Kidney (tissue), 14 donors: Measurements from ENCODE around the gene CNTN1. TPM values are rescaled to one million over a fixed set of nuclear protein-coding genes. Genes with fewer than 3 reads are reported as not detected.

Experiments used
- DNase-seq, 5 donors: peaks; one replicate each; pipeline ENCODE4 v3.0.0-alpha.2; 2013 to 2020
- FAIRE-seq: peaks from 2 replicates; lab custom pipeline; 2012; peaks lifted over from hg19 to GRCh38; lab: Jason Lieb, UNC
- H3K27ac ChIP-seq, 2 donors: one replicate each; pipeline ENCODE4 v1.7.0; 2013; ENCODE audit warnings: low read depth in 2 of 2, low read length in 2 of 2, inconsistent platforms in 1 of 2
- H3K27me3 ChIP-seq: one replicate; pipeline ENCODE4 v1.7.1; 2013; ENCODE audit warnings: low read length, inconsistent platforms; ENCODE audit not compliant: control insufficient read depth, insufficient read depth
- H3K36me3 ChIP-seq, 3 donors: one replicate each; pipeline versions ENCODE4 v1.7.0 to v1.7.1; 2013; ENCODE audit warnings: low read length in 3 of 3, control low read depth in 1 of 3, inconsistent platforms in 1 of 3; ENCODE audit not compliant: insufficient read depth in 3 of 3, control insufficient read depth in 2 of 3
- H3K4me1 ChIP-seq, 3 donors: one replicate each; pipeline versions ENCODE4 v1.7.0 to v1.7.1; 2013; ENCODE audit warnings: low read length in 3 of 3, inconsistent platforms in 1 of 3, low read depth in 1 of 3; ENCODE audit not compliant: control insufficient read depth in 2 of 3, insufficient read depth in 2 of 3
- H3K4me3 ChIP-seq, 3 donors: one replicate each; pipeline versions ENCODE4 v1.7.0 to v1.8.1; 2013; ENCODE audit warnings: low read length in 3 of 3, control low read depth in 1 of 3, inconsistent platforms in 1 of 3
- H3K9ac ChIP-seq, 3 donors: one replicate each; pipeline versions ENCODE4 v1.7.0 to v1.7.1; 2013; ENCODE audit warnings: low read length in 3 of 3, control low read depth in 1 of 3, inconsistent platforms in 1 of 3
- H3K9me3 ChIP-seq, 3 donors: one replicate each; pipeline versions ENCODE4 v1.7.0 to v1.7.1; 2013; ENCODE audit warnings: low read length in 3 of 3, control low read depth in 1 of 3, inconsistent platforms in 1 of 3; ENCODE audit not compliant: control insufficient read depth in 2 of 3, insufficient read depth in 1 of 3
- CTCF ChIP-seq: IDR thresholded peaks from 3 replicates; pipeline ENCODE4 v1.5.1; 2012; ENCODE audit warnings: mild to moderate bottlenecking, moderate library complexity, borderline replicate concordance; ENCODE audit not compliant: insufficient read depth; ENCODE audit errors: extremely low read depth
- intact Hi-C: fragments of 100-400 bp; cut with DNase I; formaldehyde crosslinking; loops from one replicate; pipeline ENCODE4 v1.11.1; 2022
- polyA plus RNA-seq: library from polyadenylated mRNA; stranded (reverse); fragments of 350-450 nt; fragmentation: Illumina TruSeq; extraction: RNeasy Lipid Tissue Mini Kit (QIAGEN cat#74804); gene quantifications from one replicate; pipeline ENCODE4 v1.2.3, GENCODE V29; 2014; ENCODE audit warnings: low read depth, low replicate concordance; ENCODE audit not compliant: insufficient read depth
- total RNA-seq: library from RNA; stranded (reverse); fragmentation: NEBNext Ultra II Directional; extraction: Animal tissue kit (Norgen Biotek cat#: 25700); gene quantifications from one replicate; pipeline ENCODE4 v1.2.1, GENCODE V29; 2021
- donor health status: control.
- donor health status: control.
- donor health status: control.
- donor health status: control.
- donor health status: control.
- donor health status: DM: yes; HTN: yes; CAD: no.
- donor health status: Normal renal cell carcinoma (clear cell type).

The CNTN1 gene
- total and polyA plus RNA-seq, 2 donors from 2014 or later: 6.3 to 9.9 TPM

GRCh38 chr12:40716037-40716436 is 23.8 kb downstream of the CNTN1 start:
- H3K4me1 ChIP-seq: no peaks in the 10 kb centered on the region
- FAIRE-seq (no peak), DNase-seq (no peak)
- H3K27ac ChIP-seq: no peak overlapping the region
- H3K9ac ChIP-seq: no peak overlapping the region
- intact Hi-C loops: no loop called here
- H3K4me3 ChIP-seq: no peak overlapping the region
- no peak for TF ChIP-seq CTCF
- H3K9me3 ChIP-seq: no peaks in the 10 kb centered on the region
- H3K36me3 ChIP-seq: no peaks in the 10 kb centered on the region
- no peaks in the 10 kb centered on the region for H3K27me3 ChIP-seq

- FAIRE-seq (no peak), DNase-seq (no peak)
- Histone ChIP-seq H3K4me3 (no peak overlapping the region), H3K9me3 (no peaks in the 10 kb centered on the region), H3K4me1 (no peaks in the 10 kb centered on the region), H3K27ac (no peak overlapping the region), H3K36me3 (no peaks in the 10 kb centered on the region), H3K27me3 (no peaks in the 10 kb centered on the region), H3K9ac (no peak overlapping the region)
- no peak for TF ChIP-seq CTCF
- intact Hi-C loops: no loop called here
Observed at GRCh38 chr12:40717576-40717975, 25.3 kb downstream of the CNTN1 start.

- H3K9me3 ChIP-seq: no peaks in the 10 kb centered on the region
- intact Hi-C loops: no loop called here
- no peak overlapping the region for H3K27ac ChIP-seq
- no peak for DNase-seq
- no peaks in the 10 kb centered on the region for H3K27me3 ChIP-seq
- no peaks in the 10 kb centered on the region for H3K4me1 ChIP-seq
- H3K36me3 ChIP-seq: no peaks in the 10 kb centered on the region
- H3K4me3 ChIP-seq: no peak overlapping the region
- no peak for FAIRE-seq
- TF ChIP-seq CTCF: no peak
- H3K9ac ChIP-seq: no peak overlapping the region
Observed at GRCh38 chr12:40718878-40719372, 26.7 kb downstream of the CNTN1 start.

GRCh38 chr12:40723001-40723400 is 30.8 kb downstream of the CNTN1 start:
- no peak for TF ChIP-seq CTCF
- FAIRE-seq: no peak

More at GRCh38 chr12:40723001-40723400, 30.8 kb downstream of the CNTN1 start:
- no peaks in the 10 kb centered on the region for H3K4me1 ChIP-seq
- H3K27ac ChIP-seq: no peak overlapping the region
- H3K4me3 ChIP-seq: no peak overlapping the region
- intact Hi-C loops: no loop called here
- H3K9me3 ChIP-seq: no peaks in the 10 kb centered on the region
- no peak for DNase-seq
- no peaks in the 10 kb centered on the region for H3K27me3 ChIP-seq
- H3K36me3 ChIP-seq: no peaks in the 10 kb centered on the region
- no peak overlapping the region for H3K9ac ChIP-seq
